Measurements from ENCODE around the gene SLC28A3.

Gene SLC28A3

GRCh38 chr9:84297162-84297821, 43.3 kb downstream of the SLC28A3 start:
- DNase-seq, result no peak

DNA sequence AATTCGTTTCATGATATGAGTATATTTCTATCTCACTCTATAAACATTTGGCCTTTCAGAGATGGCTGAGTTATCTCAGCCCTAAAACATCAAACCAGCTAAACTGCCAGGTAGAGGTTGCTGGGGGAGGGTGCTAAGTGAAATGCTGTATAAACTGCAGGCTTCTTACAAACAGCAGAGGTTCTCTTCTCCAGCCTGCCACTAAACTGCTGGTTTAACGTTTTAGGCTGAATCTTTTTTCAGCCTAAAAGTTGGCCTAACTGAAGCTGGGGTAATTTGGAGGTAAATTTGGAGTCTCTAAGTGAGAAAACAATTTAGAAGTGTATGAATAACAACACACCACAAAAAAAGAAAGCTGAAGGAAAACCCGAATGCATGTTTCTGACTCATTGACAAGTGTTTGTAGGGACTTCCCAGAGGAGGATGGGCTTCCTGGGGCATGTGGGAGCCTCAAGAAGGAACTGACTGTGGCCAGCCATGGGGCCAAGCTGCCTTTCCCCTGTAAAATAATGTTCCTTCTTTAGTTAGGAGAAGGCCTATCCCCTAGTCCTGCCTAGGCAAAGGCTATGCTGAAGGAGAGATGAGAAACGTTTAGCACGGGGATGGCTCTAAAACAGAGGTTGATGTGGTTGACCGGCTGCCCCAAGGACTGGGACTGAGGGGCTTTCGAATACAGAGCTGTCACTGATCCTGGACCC, 44.3 kb downstream of the SLC28A3 start:
- DNase-seq, result no peak

DNA sequence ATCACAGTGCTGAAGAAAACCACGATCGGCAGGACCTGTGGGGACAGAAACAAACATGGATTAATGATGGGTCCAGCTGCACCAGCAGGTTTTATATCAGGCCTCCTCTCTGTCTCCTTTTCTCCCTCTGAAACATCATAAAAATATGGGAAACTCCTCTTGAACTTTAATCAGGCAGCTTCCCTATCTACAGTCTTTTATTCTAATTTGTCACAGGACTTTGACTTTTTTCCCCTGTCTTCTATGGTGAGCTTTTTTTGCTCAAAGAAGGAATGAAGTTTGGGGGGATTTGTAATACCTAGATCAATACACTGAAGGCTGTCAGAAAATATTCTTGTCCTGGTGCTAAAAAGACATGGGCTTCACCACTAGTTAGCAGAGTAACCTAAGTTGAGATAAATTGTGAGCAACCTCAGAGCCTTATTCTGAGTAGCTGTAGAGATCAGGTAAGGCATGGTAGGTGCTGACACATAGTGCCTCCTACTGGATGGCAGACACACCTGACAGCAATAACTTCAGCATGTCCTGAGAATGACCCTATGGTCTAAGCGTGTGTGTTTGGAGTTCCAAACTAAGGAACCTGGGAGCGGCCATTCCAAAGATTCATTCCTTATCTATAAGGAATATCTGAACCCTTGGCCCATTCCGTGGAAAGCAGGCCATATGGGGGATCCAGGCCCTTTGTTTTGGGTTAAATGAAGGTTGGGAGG, 46.2 kb downstream of the SLC28A3 start:
- DNase-seq, result no peak

DNA sequence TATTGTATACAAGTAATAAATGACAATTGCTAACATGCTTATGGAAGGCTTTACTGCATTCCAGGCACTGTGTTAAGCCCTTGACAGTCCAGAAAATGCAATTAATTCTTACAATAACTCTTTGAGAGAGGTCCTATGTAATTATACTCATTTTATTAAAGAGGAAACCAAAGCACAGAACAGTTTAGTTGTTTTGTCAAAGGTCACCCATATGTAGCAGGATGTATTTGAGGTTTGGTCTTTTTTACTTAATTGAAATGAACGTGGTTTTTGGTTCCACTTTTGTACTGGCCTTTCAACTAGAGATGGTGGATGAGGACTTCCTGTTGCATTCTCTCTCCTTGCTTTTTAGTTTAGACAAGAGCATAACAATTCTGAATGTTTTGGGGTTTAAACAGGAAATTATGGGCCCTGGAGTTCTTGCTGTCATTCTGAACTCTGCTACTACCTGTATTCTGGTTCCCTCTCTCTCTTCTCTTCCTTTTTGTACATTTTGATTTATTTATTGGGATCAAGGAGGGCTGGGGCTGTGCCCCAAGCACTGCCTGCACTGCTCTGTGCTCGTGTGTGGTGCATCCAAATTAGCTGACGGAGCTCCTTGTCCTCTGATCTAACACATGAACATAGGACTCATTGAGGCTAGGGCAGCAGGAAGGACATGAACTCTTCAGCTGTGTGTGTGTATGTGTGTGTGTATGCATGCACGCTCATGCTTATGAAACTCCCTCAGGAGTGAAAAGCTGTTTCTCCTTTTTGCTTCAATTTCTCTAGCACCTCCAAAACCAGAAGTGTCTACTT, 47.4 kb downstream of the SLC28A3 start:
- DNase-seq, result no peak

GRCh38 chr9:84285381-84285780, 55.2 kb downstream of the SLC28A3 start:
- DNase-seq, result no peak

- peak in 37 of 56 donors; percentile 2 to 67 (median 25) for DNase-seq
These were observed 56.6 kb downstream of the SLC28A3 start for GRCh38 chr9:84283946-84284345.

- no peak for DNase-seq
These were observed 62.4 kb downstream of the SLC28A3 start for GRCh38 chr9:84278130-84278529.

- DNase-seq, result no peak
These were observed 62.9 kb downstream of the SLC28A3 start for GRCh38 chr9:84277646-84278045.

- no peak for DNase-seq
These were observed 63.8 kb downstream of the SLC28A3 start for GRCh38 chr9:84276741-84277140.

- peak in 4 of 56 donors; percentile 3 to 43 (median 14) for DNase-seq
These were observed 68.5 kb downstream of the SLC28A3 start for GRCh38 chr9:84271921-84272556.

- peak in 47 of 56 donors; percentile 4 to 86 (median 48) for DNase-seq
These were observed 69.0 kb downstream of the SLC28A3 start for GRCh38 chr9:84271531-84271900.

GRCh38 chr9:84270847-84271530, 69.6 kb downstream of the SLC28A3 start:
- DNase-seq, result no peak

- DNase-seq, result peak in 7 of 56 donors; percentile 7 to 39 (median 14)
These were observed 74.4 kb downstream of the SLC28A3 start for GRCh38 chr9:84266087-84266561.

DNA sequence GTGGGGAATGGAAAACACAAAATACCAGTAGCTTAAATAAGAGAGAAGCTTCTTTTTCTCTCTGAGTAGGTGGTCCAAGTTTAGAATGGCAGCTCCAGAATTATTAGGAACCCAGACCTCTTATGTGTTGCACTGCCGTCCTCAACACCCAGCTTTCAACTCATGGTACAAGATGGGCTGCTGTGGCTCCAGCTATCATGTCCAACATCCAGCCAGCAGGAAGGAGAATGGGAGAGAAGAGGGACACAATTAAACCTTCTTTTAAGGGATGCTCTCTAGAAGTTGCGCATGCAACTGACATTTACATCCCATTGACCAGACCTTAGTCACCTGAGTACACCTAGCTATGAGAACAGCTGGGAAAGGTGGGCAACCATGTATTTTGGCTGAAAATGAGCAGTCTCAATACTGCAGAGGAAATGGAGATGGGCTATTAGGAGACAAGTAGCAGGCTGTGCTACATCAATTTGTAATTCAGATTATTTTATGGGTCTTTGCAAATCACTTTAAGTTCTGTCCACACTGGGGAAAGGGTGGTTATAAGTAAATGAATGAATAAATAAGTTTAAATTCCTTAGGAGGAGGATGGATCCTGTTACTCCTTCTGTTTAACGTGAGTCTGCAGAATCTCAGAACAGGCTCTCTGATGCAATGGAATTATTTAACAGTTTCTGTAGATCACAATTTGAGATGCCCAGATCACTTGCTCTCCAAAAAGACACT, 76.1 kb downstream of the SLC28A3 start:
- no peak for DNase-seq

DNA sequence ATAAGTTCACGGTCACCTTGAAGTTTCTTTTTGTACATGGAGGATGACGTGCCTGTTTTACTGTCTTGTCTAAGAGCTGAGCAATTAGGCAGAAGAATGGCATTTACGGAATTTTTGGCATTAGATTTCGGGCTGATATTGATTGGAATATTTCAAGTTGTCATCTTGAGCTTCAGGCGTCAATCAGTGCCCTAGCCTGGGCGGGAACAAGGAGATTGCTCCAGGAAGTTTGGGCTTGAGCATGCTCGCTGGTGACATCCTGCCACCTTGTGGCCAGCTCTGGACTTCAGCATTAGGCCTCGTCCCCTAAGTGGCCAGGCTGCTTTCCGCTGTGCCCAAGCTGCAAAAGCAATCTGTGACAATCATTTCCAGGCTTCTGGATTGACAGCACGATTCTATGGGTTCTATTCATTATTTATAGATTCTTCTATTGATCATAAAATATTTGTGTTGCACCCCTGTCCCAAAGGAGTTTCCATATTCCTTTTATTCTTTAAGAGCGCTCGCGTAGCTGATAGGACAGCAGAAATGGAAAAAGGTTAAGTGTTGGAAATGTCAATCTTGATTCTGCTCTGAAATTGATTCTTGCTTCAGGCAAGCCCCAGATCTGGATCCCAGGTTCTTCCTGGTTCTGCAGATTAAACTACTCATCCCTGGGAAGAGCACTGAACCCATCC, 79.3 kb downstream of the SLC28A3 start:
- peak in 54 of 56 donors; percentile 6 to 87 (median 55) for DNase-seq

- no peak for DNase-seq
These were observed 82.2 kb downstream of the SLC28A3 start for GRCh38 chr9:84258371-84258770.

- no peak for DNase-seq
These were observed 84.9 kb downstream of the SLC28A3 start for GRCh38 chr9:84255696-84256095.

GRCh38 chr9:84254972-84255371, 85.6 kb downstream of the SLC28A3 start:
- peak in 3 of 56 donors; percentile 1 to 6 (median 2) for DNase-seq

- no peak for DNase-seq
These were observed 88.6 kb downstream of the SLC28A3 start for GRCh38 chr9:84251921-84252320.

All from amygdala (tissue), 56 donors.